Breast epithelium (tissue), 3 donors: Measurements from ENCODE around the gene CCDC74B.
"Not testable (repeated sequence)": the region's sequence is repeated elsewhere in the genome, so short reads cannot be mapped to it uniquely, and the experiment has no call there.

ENCODE experiments used
- POLR2A ChIP-seq: fragments of 450-650 bp; IDR thresholded peaks from one replicate; pipeline ENCODE4 v1.6.1; 2016; ENCODE audit warnings: antibody characterized with exemption, mild to moderate bottlenecking, moderate library complexity
- POLR2AphosphoS5 ChIP-seq, 3 donors: sonication (generic); formaldehyde crosslinking; IDR thresholded peaks; one replicate each; pipeline ENCODE4 v1.6.1; 2017; ENCODE audit warnings: antibody characterized with exemption in 3 of 3
- TF ChIP-seq, protein P1 (sequence below), 3 donors: fragments of 450-650 bp; IDR thresholded peaks; one replicate each; pipeline ENCODE4 v1.5.1; 2016 to 2017; ENCODE audit warnings: antibody characterized with exemption in 3 of 3, mild to moderate bottlenecking in 3 of 3, moderate library complexity in 3 of 3

DNA sequence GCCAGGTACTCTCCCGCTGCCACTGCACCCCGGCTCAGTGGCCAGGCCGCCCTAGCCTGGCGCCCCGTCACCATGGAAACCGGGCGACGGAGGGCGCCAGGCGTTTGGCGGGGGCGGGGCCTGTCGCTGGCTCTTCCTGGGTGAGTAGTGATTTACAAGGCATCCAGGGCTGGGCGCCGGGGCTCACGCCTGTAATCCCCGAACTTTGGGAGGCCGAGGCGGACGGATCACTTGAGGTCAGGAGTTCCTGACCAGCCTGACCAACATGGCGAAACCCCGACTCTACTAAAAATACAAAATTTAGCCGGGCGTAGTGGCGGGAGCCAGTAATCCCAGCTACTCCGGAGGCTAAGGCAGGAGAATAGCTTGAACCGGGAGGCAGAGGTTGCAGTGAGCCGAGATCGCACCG lies at the start of gene CCDC74B:
- TF ChIP-seq, protein P1, sequence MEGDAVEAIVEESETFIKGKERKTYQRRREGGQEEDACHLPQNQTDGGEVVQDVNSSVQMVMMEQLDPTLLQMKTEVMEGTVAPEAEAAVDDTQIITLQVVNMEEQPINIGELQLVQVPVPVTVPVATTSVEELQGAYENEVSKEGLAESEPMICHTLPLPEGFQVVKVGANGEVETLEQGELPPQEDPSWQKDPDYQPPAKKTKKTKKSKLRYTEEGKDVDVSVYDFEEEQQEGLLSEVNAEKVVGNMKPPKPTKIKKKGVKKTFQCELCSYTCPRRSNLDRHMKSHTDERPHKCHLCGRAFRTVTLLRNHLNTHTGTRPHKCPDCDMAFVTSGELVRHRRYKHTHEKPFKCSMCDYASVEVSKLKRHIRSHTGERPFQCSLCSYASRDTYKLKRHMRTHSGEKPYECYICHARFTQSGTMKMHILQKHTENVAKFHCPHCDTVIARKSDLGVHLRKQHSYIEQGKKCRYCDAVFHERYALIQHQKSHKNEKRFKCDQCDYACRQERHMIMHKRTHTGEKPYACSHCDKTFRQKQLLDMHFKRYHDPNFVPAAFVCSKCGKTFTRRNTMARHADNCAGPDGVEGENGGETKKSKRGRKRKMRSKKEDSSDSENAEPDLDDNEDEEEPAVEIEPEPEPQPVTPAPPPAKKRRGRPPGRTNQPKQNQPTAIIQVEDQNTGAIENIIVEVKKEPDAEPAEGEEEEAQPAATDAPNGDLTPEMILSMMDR (IDR thresholded peaks at IDR 0.05) = not testable (repeated sequence)
- TF ChIP-seq POLR2A; POLR2AphosphoS5 (IDR thresholded peaks at IDR 0.05): not testable (repeated sequence)
